H1 (cell line): ENCODE measurements around the gene HBQ1. TPM values are rescaled to one million over a fixed set of nuclear protein-coding genes. Genes with fewer than 3 reads are reported as not detected.

Experiments
- BCL11A ChIP-seq, 2 experiments: IDR thresholded peaks; one replicate each; pipeline ENCODE4 v1.6.1; 2011; ENCODE audit warnings: low read depth in 2 of 2, low read length in 2 of 2, mild to moderate bottlenecking in 2 of 2
- CREB1 ChIP-seq: IDR thresholded peaks from 2 replicates; pipeline ENCODE4 v1.6.1; 2012; ENCODE audit warnings: inconsistent platforms
- HDAC2 ChIP-seq, 2 experiments: fragments of 300-600 bp in 1 of 2; sonication (generic) in 1 of 2; IDR thresholded peaks; 2 replicates each; pipeline ENCODE4 v1.6.1; 2011 to 2012; ENCODE audit warnings: low read depth in 2 of 2, low read length in 2 of 2, mild to moderate bottlenecking in 2 of 2, moderate library complexity in 2 of 2, borderline replicate concordance in 1 of 2, inconsistent platforms in 1 of 2
- POLR2AphosphoS5 ChIP-seq: IDR thresholded peaks from 2 replicates; pipeline ENCODE4 v1.6.1; 2011; ENCODE audit warnings: low read depth, low read length
- SAP30 ChIP-seq: fragments of 300-600 bp; sonication (generic); IDR thresholded peaks from 2 replicates; pipeline ENCODE4 v1.7.1; 2012; ENCODE audit warnings: low read length, moderate library complexity, mild to moderate bottlenecking, inconsistent platforms; ENCODE audit not compliant: insufficient read depth, insufficient replicate concordance
- SUZ12 ChIP-seq: fragments of 200-600 bp; sonication (generic); IDR thresholded peaks from 2 replicates; pipeline ENCODE4 v1.6.1; 2012; ENCODE audit warnings: mild to moderate bottlenecking, inconsistent platforms, low read length, moderate library complexity, mixed read lengths
- TAF1 ChIP-seq: IDR thresholded peaks from 2 replicates; pipeline ENCODE4 v1.6.1; 2011; ENCODE audit warnings: mild to moderate bottlenecking, low read depth, low read length
- polyA plus RNA-seq, 7 experiments: library from polyadenylated mRNA; depleted of rRNA in 3 of 7; stranded (reverse) in 5 of 7; unstranded in 2 of 7; fragments of >200 nt in 5 of 7; fragments of 200-250 nt in 2 of 7; gene quantifications; 1 replicate in 5 of 7; 2 replicates in 1 of 7; 4 replicates in 1 of 7; pipeline versions ENCODE4 v1.2.1 to v1.2.3, GENCODE V29; 2011 to 2013; ENCODE audit warnings: missing spikeins in 2 of 7, mixed read lengths in 2 of 7
- total RNA-seq: library from RNA; stranded (reverse); fragmentation: NEBNext Ultra II Directional; extraction: Animal tissue kit (Norgen Biotek cat#: 25700); gene quantifications from 2 replicates; pipeline ENCODE4 v1.2.1, GENCODE V29; 2021

Gene HBQ1
- total and polyA plus RNA-seq, 2 of the 8 experiments (the other 6 are each of a cell fraction or from before 2014, with no cell fraction given): 2.9 to 17.1 TPM

DNA sequence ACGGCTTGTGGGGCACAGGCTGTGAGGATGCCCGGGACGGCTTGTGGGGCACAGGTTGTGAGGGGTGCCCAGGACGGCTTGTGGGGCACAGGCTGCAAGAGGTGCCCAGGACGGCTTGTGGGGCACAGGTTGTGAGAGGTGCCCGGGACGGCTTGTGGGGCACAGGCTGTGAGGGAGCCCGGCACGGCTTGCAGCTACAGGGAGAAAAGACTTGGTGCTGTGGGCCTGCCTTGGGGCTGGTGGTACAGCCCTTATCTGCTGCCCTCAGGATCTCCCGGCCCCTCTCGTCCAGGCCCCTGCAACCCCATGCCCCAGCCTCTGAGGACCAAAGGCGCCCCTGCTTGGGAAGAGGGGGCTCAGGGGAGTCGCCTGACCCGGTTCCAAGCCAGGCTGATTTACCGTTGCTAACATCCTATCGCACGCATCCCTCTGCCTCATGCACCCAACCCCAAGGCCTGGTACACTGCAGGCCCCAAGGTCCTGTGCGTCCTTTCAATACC, 19.5 kb upstream of the HBQ1 start (continued):
- TF ChIP-seq CREB1 (no peak), TAF1 (no peak), HDAC2 (IDR thresholded peaks at IDR 0.05; ENCODE audit: borderline replicate concordance in 1 of 2, low read depth in 2 of 2, low read length in 2 of 2) (no peak), POLR2AphosphoS5 (no peak), SUZ12 (no peak), BCL11A (IDR thresholded peaks at IDR 0.05; ENCODE audit: low read depth in 2 of 2, low read length in 2 of 2) (no peak), SAP30 (no peak)
